Measurements from ENCODE around the gene REPS2. TPM values are rescaled to one million over a fixed set of nuclear protein-coding genes. Genes with fewer than 3 reads are reported as not detected.

The REPS2 gene
- total RNA-seq, 4 donors from 2014 or later = 2.9 to 10.8 (median 6.7) TPM

GRCh38 chrX:17025621-17026302, 79.3 kb downstream of the REPS2 start:
- TF ChIP-seq POLR2A (IDR thresholded peaks at IDR 0.05) = no peak
- TF ChIP-seq CTCF (IDR thresholded peaks at IDR 0.05) = no peak
- intact Hi-C loops (cut with DNase I; ENCODE audit: low total_unique reads) = no loop called here
- WGBS, 2 donors = 81 to 91% methylated on average over 7 of the region's 7 CpGs
- no peak for DNase-seq (ENCODE audit: low spot score in 2 of 2)
- H3K4me3 ChIP-seq (ENCODE audit: low read depth, poor library complexity, severe bottlenecking) = no peak overlapping the region

- DNase-seq (ENCODE audit: low spot score in 2 of 2) = no peak
- intact Hi-C loops (cut with DNase I; ENCODE audit: low total_unique reads) = no loop called here
- 64 to 93% methylated on average over 2 of the region's 2 CpGs for WGBS, 2 donors
- no peak overlapping the region for H3K4me3 ChIP-seq (ENCODE audit: low read depth, poor library complexity, severe bottlenecking)
- TF ChIP-seq POLR2A (IDR thresholded peaks at IDR 0.05) (no peak), CTCF (IDR thresholded peaks at IDR 0.05) (no peak)
These were observed 81.5 kb downstream of the REPS2 start for GRCh38 chrX:17027931-17028330.

GRCh38 chrX:17028356-17028755, 81.9 kb downstream of the REPS2 start:
- no peak overlapping the region for H3K4me3 ChIP-seq (ENCODE audit: low read depth, poor library complexity, severe bottlenecking)
- no peak for DNase-seq (ENCODE audit: low spot score in 2 of 2)
- intact Hi-C loops (cut with DNase I; ENCODE audit: low total_unique reads) = no loop called here
- no peak for TF ChIP-seq CTCF (IDR thresholded peaks at IDR 0.05)
- TF ChIP-seq POLR2A (IDR thresholded peaks at IDR 0.05) = no peak

- no peak overlapping the region for H3K4me3 ChIP-seq (ENCODE audit: low read depth, poor library complexity, severe bottlenecking)
- WGBS, 2 donors = 67 to 75% methylated on average over 4 of the region's 4 CpGs
- no peak for TF ChIP-seq CTCF (IDR thresholded peaks at IDR 0.05)
- no peak for TF ChIP-seq POLR2A (IDR thresholded peaks at IDR 0.05)
- intact Hi-C loops (cut with DNase I; ENCODE audit: low total_unique reads) = no loop called here
- no peak for DNase-seq (ENCODE audit: low spot score in 2 of 2)
These were observed 83.6 kb downstream of the REPS2 start for GRCh38 chrX:17030092-17030491.

- 42 to 56% methylated on average over 3 of the region's 3 CpGs for WGBS, 2 donors
- no peak overlapping the region for H3K4me3 ChIP-seq (ENCODE audit: low read depth, poor library complexity, severe bottlenecking)
- TF ChIP-seq POLR2A (IDR thresholded peaks at IDR 0.05) (no peak), CTCF (IDR thresholded peaks at IDR 0.05) (no peak)
- DNase-seq (ENCODE audit: low spot score in 2 of 2) = no peak
- intact Hi-C loops (cut with DNase I; ENCODE audit: low total_unique reads) = no loop called here
These were observed 84.3 kb downstream of the REPS2 start for GRCh38 chrX:17030580-17031270.
